Endothelial cell of umbilical vein (primary cell): ENCODE data around the gene ZNF814. TPM values are rescaled to one million over a fixed set of nuclear protein-coding genes. Genes with fewer than 3 reads are reported as not detected.
"Not testable (repeated sequence)": the region's sequence is repeated elsewhere in the genome, so short reads cannot be mapped to it uniquely, and the experiment has no call there.

Experiments used
- BruUV-seq: library from RNA; stranded (reverse); fragments of 400-500 nt; replicated peaks from 2 replicates; lab custom pipeline; 2021; lab: Mats Ljungman, UMichigan
- CTCF ChIA-PET: fragments of 300-600, 350-600 bp; sonication (Branson Sonifier 250); formaldehyde crosslinking; loops from one replicate; lab custom pipeline; 2021; ENCODE audit warnings: antibody characterized with exemption, inconsistent platforms; lab: Charles Lee
- POLR2A ChIA-PET: fragments of 300-600, 350-600 bp; sonication (Branson Sonifier 250); formaldehyde crosslinking; loops from one replicate; lab custom pipeline; 2021; ENCODE audit warnings: antibody characterized with exemption, inconsistent platforms; lab: Charles Lee
- DNase-seq: peaks from one replicate; pipeline ENCODE4 v3.0.0-alpha.2; 2011; ENCODE audit warnings: low read depth, low spot score
- FAIRE-seq: peaks from 2 replicates; lab custom pipeline; 2011; peaks lifted over from hg19 to GRCh38; lab: Jason Lieb, UNC
- H2AFZ ChIP-seq: 2 replicates; pipeline ENCODE4 v1.6.0; 2012; ENCODE audit warnings: low read depth, low read length, control low read depth, inconsistent platforms
- H3K27ac ChIP-seq: 2 replicates; pipeline ENCODE4 v1.5.1; 2011; ENCODE audit warnings: low read depth, mild to moderate bottlenecking, control low read depth, low read length, moderate library complexity; ENCODE audit not compliant: insufficient read depth
- H3K27me3 ChIP-seq, 2 experiments: 2 replicates each; pipeline versions ENCODE4 v1.6.0 to v1.6.1; 2011; ENCODE audit warnings: low read length in 2 of 2, mixed read lengths in 1 of 2; ENCODE audit not compliant: control insufficient read depth in 2 of 2, insufficient read depth in 2 of 2
- H3K36me3 ChIP-seq, 2 experiments: 2 replicates in 1 of 2; 3 replicates in 1 of 2; pipeline ENCODE4 v1.5.1; 2011; ENCODE audit warnings: low read length in 2 of 2, mild to moderate bottlenecking in 1 of 2, moderate library complexity in 1 of 2; ENCODE audit not compliant: control insufficient read depth in 2 of 2, insufficient read depth in 2 of 2; ENCODE audit errors: extremely low read depth in 1 of 2
- H3K4me1 ChIP-seq: 3 replicates; pipeline ENCODE4 v1.5.1; 2011; ENCODE audit warnings: mild to moderate bottlenecking, low read length; ENCODE audit not compliant: control insufficient read depth, insufficient read depth; ENCODE audit errors: extremely low read depth
- H3K4me2 ChIP-seq: 2 replicates; pipeline ENCODE4 v1.6.1; 2011; ENCODE audit warnings: low read length, control low read depth, mixed read lengths; ENCODE audit not compliant: insufficient read depth
- H3K4me3 ChIP-seq, 3 experiments: fragments of 200-600 bp in 1 of 3; sonication (generic), shearing (Covaris generic) in 1 of 3; replicated peaks in 1 of 3; 2 replicates each; pipeline ENCODE4 v1.5.1; 2011 to 2016; ENCODE audit warnings: control low read depth in 3 of 3, low read length in 3 of 3, mild to moderate bottlenecking in 2 of 3, inconsistent platforms in 1 of 3, low read depth in 1 of 3, moderate library complexity in 1 of 3; ENCODE audit not compliant: insufficient read depth in 1 of 3
- H3K79me2 ChIP-seq: 2 replicates; pipeline ENCODE4 v1.6.0; 2012; ENCODE audit warnings: low read length, inconsistent platforms; ENCODE audit not compliant: control insufficient read depth, insufficient read depth
- H3K9ac ChIP-seq: replicated peaks from 2 replicates; pipeline ENCODE3; 2011; ENCODE audit warnings: low read length, control low read depth; ENCODE audit not compliant: insufficient read depth; ENCODE audit errors: extremely low read depth
- H3K9me1 ChIP-seq: replicated peaks from 3 replicates; pipeline ENCODE4 v1.6.0; 2011; ENCODE audit warnings: mild to moderate bottlenecking, low read length; ENCODE audit not compliant: control insufficient read depth, insufficient read depth; ENCODE audit errors: extremely low read depth
- H3K9me3 ChIP-seq: replicated peaks from 2 replicates; pipeline ENCODE4 v1.5.1; 2012; ENCODE audit warnings: low read length, inconsistent platforms; ENCODE audit not compliant: control insufficient read depth, insufficient read depth
- H4K20me1 ChIP-seq: replicated peaks from 2 replicates; pipeline ENCODE3; 2011; ENCODE audit warnings: mild to moderate bottlenecking, low read length; ENCODE audit not compliant: control insufficient read depth, insufficient read depth; ENCODE audit errors: extremely low read depth
- CTCF ChIP-seq, 2 donors: IDR thresholded peaks; 1 replicate in 1 of 2; 2 replicates in 1 of 2; pipeline ENCODE4 v1.5.1; 2011; ENCODE audit warnings: low read length in 2 of 2, mild to moderate bottlenecking in 2 of 2, moderate library complexity in 2 of 2, control low read depth in 1 of 2, inconsistent platforms in 1 of 2, low read depth in 1 of 2; ENCODE audit not compliant: insufficient read depth in 1 of 2; ENCODE audit errors: extremely low read depth in 1 of 2
- EZH2 ChIP-seq: IDR thresholded peaks from 2 replicates; pipeline ENCODE4 v1.6.1; 2012; ENCODE audit warnings: borderline replicate concordance, low read depth, mild to moderate bottlenecking, moderate library complexity, low read length, inconsistent platforms; ENCODE audit not compliant: severe bottlenecking
- FOS ChIP-seq: IDR thresholded peaks from 2 replicates; pipeline ENCODE4 v1.6.1; 2011; ENCODE audit warnings: mild to moderate bottlenecking, low read length, moderate library complexity, borderline replicate concordance; ENCODE audit not compliant: insufficient read depth
- GATA2 ChIP-seq: IDR thresholded peaks from 2 replicates; pipeline ENCODE4 v1.7.0; 2011; ENCODE audit warnings: low read depth, mild to moderate bottlenecking, moderate library complexity, mixed read lengths, low read length; ENCODE audit not compliant: insufficient read length, insufficient read depth
- JUN ChIP-seq: IDR thresholded peaks from 2 replicates; pipeline ENCODE4 v1.6.1; 2011; ENCODE audit warnings: borderline replicate concordance, low read depth; ENCODE audit not compliant: insufficient read length, insufficient read depth
- MAX ChIP-seq: IDR thresholded peaks from 2 replicates; pipeline ENCODE4 v1.6.1; 2011; ENCODE audit not compliant: insufficient read depth, insufficient read length
- MYC ChIP-seq: IDR thresholded peaks from one replicate; pipeline ENCODE4 v1.6.1; 2011; ENCODE audit warnings: mild to moderate bottlenecking, low read depth, low read length
- POLR2A ChIP-seq: IDR thresholded peaks from 2 replicates; pipeline ENCODE4 v1.6.1; 2012; ENCODE audit warnings: low read depth, mild to moderate bottlenecking, control low read depth, low read length
- POLR2AphosphoS5 ChIP-seq: IDR thresholded peaks from 2 replicates; pipeline ENCODE4 v1.6.1; 2012; ENCODE audit warnings: low read depth, mild to moderate bottlenecking, control low read depth, low read length, moderate library complexity; ENCODE audit not compliant: insufficient read depth
- dilution Hi-C: fragments of 300-500 bp; cut with MboI; formaldehyde crosslinking; loops from one replicate; pipeline ENCODE4 v1.15.0; 2019; ENCODE audit warnings: low sequenced_read_pairs; ENCODE audit not compliant: extremely low pct_ligation_motif_present
- intact Hi-C: fragments of 100-400 bp; cut with micrococcal nuclease; formaldehyde crosslinking; loops from one replicate; pipeline ENCODE4 v1.10.0; 2022
- polyA plus RNA-seq, 4 experiments: library from polyadenylated mRNA; depleted of rRNA in 3 of 4; stranded (reverse) in 3 of 4; unstranded in 1 of 4; fragments of >200 nt; gene quantifications; 2 replicates each; pipeline versions ENCODE4 v1.2.1 to v1.2.3, GENCODE V29; 2011 to 2012; ENCODE audit warnings: missing spikeins in 1 of 4
- total RNA-seq: library from RNA; stranded (reverse); gene quantifications from 2 replicates; pipeline ENCODE4 v1.2.3, GENCODE V29; 2021

The ZNF814 gene
- total and polyA plus RNA-seq, 2 donors (not counting 3 experiments of a cell fraction or from before 2014, with no cell fraction given), result 5.7 to 7.9 TPM

DNA sequence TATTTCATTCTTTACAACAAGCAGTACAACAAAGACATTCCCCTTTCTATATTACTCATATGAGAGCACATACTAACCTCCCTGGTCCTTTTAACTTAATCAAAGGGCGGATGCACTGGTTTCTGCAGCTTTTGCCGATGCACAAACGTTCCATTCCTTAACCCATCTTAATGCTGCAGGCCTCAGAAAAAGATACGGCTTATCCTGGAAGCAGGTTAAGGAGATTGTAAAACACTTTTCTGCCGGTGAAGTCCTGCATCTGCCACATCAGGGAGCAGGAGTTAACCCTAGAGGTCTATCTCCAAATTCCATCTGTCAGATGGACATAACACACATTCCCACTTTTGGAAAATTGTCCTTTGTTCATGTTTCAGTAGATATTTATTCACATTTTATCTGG lies 11.5 kb upstream of the ZNF814 start:
- no peaks in the 10 kb centered on the region for H3K36me3 ChIP-seq
- BruUV-seq, result no TSS peak
- no peaks in the 10 kb centered on the region for H3K9me3 ChIP-seq
- no peak overlapping the region for H3K27ac ChIP-seq
- H3K27me3 ChIP-seq, result no peaks in the 10 kb centered on the region
- dilution Hi-C loops, result no loop called here
- no peak for FAIRE-seq
- ChIA-PET POLR2A (no interaction called here), CTCF (no interaction called here)
- no peaks in the 10 kb centered on the region for H4K20me1 ChIP-seq
- no peaks in the 10 kb centered on the region for H3K79me2 ChIP-seq
- no peak overlapping the region for H2AFZ ChIP-seq
- no peak for TF ChIP-seq POLR2AphosphoS5
- TF ChIP-seq JUN, result no peak
- TF ChIP-seq MAX, result no peak
- no peak for TF ChIP-seq POLR2A
- TF ChIP-seq MYC, result no peak
- TF ChIP-seq CTCF (IDR thresholded peaks at IDR 0.05; ENCODE audit: extremely low read depth in 1 of 2, insufficient read depth in 1 of 2, low read depth in 1 of 2, low read length in 2 of 2), result no peak
- TF ChIP-seq EZH2, result no peak
- TF ChIP-seq GATA2, result no peak
- TF ChIP-seq FOS, result no peak
- intact Hi-C loops, result no loop called here
- no peak for DNase-seq
- no peak overlapping the region for H3K4me2 ChIP-seq
- H3K4me3 ChIP-seq, result no peak overlapping the region
- H3K9me1 ChIP-seq, result no peaks in the 10 kb centered on the region
- H3K4me1 ChIP-seq, result no peaks in the 10 kb centered on the region
- H3K9ac ChIP-seq, result no peak overlapping the region

DNA sequence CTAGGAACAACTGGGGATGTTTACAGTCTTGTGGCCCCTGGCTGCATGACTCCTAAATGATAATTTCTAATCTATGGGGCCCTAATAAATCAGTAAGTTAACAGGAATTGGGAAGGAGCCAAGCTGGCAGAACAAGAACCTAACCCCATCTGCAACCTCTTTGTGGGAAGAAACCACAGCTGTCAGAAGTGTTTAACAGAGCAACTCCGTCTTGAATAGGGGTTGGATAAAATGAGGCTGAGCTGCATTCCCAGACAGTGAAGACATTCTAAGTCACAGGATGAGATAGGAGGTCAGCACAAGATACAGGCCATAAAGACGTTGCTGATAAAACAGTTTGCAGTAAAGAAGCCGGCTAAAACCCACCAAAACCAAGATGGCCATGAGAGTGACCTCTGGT lies 1.9 kb upstream of the ZNF814 start:
- DNase-seq, CTCF ChIA-PET, H3K9me1 ChIP-seq: not testable (repeated sequence)

More for the DNA sequence above, 1.9 kb upstream of the ZNF814 start:
- intact Hi-C loops, H3K4me1 ChIP-seq, H3K27ac ChIP-seq, H3K4me3 ChIP-seq, H4K20me1 ChIP-seq, H3K9ac ChIP-seq, H3K36me3 ChIP-seq, H2AFZ ChIP-seq, H3K9me3 ChIP-seq, dilution Hi-C loops, BruUV-seq, POLR2A ChIA-PET, FAIRE-seq, H3K27me3 ChIP-seq, H3K79me2 ChIP-seq, H3K4me2 ChIP-seq: not testable (repeated sequence)
